HFFc6 (cell line): ENCODE data around the gene BACH2. TPM values are rescaled to one million over a fixed set of nuclear protein-coding genes. Genes with fewer than 3 reads are reported as not detected.
A peak's percentile ranks its signal among the peaks of the same experiment; 100 is the strongest.

Source experiments
- DNase-seq: peaks from one replicate; pipeline ENCODE4 v3.0.0-alpha.2; 2018
- H3K27ac Mint-ChIP-seq: 2 replicates; pipeline ENCODE4 v1.8.0; 2020; ENCODE audit warnings: mild to moderate bottlenecking, mixed read lengths
- H3K27me3 Mint-ChIP-seq: 2 replicates; pipeline ENCODE4 v1.8.0; 2021; ENCODE audit warnings: mild to moderate bottlenecking, moderate library complexity, mixed read lengths; ENCODE audit not compliant: insufficient read depth
- H3K36me3 Mint-ChIP-seq: 2 replicates; pipeline ENCODE4 v1.8.0; 2021; ENCODE audit warnings: low read depth, mixed read lengths
- H3K4me1 Mint-ChIP-seq: 2 replicates; pipeline ENCODE4 v1.8.0; 2020; ENCODE audit warnings: low read depth, mixed read lengths
- H3K4me3 Mint-ChIP-seq: 2 replicates; pipeline ENCODE4 v1.8.0; 2020; ENCODE audit warnings: mild to moderate bottlenecking, moderate library complexity, mixed read lengths
- H3K9me3 Mint-ChIP-seq: 2 replicates; pipeline ENCODE4 v1.8.0; 2020; ENCODE audit warnings: mild to moderate bottlenecking, mixed read lengths
- CTCF ChIP-seq: fragments of 200-600 bp; sonication (generic); IDR thresholded peaks from 2 replicates; pipeline ENCODE4 v1.5.0; 2021; ENCODE audit warnings: antibody characterized with exemption, mild to moderate bottlenecking
- total RNA-seq, 6 experiments: library from RNA; stranded (reverse); fragmentation: NEBNext Ultra II Directional; extraction: Animal tissue kit (Norgen Biotek cat#: 25700); gene quantifications; 2 replicates in 1 of 6; 3 replicates in 5 of 6; pipeline ENCODE4 v1.2.3, GENCODE V29; 2021

Gene BACH2
- total RNA-seq, 6 experiments from 2014 or later, result not detected

DNA sequence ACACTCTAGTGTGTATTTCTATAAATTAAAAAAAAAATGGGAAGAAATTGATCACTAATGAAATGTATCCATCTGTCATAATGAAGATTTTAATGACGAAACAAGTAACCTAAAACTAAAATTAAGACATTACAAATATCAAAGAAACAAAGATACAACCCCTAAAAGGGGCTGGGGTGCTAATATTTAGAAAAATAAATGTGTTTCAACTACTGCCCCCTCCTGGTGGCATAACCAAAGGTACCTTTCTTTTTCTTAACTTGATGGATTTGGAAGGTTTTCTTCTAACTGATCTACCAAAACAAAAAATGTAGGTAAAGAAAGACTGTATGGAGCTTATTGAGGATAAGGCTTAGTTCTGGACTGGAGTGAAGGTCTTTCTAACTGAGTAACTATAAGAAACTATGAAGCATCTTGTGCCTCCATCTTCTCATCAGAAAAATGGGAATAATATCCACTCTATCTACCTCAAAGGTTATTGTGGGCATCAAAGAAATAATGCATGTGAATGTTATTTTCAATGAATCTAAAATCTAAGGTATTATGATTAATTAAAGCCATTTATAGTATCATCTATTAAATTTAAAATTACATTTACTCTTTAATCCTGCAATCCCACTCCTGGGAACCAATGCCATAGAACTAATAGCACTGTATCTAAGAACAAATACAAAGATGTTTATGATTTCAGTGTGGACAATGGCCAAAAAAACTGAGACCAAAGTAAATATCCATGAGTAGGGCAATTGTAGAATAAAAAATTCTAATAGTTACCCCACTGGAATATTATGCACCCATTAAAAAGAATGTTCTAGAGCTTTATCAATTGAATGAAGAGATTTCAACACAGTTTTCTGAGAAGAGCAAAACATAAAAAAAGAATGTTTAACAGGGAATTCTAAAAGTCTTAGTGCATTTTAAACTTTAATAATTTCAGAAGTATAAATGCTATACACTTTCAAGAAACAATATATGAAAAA lies 117.2 kb downstream of the BACH2 start:
- no peak for DNase-seq
- Mint-ChIP-seq H3K27me3 (peaks cover 8% of the 10 kb centered on the region; the same call in 1 of the 2 replicates), H3K9me3 (no peaks in the 10 kb centered on the region), H3K4me3 (no peak overlapping the region), H3K36me3 (no peaks in the 10 kb centered on the region), H3K27ac (no peak overlapping the region), H3K4me1 (no peaks in the 10 kb centered on the region)
- peak; percentile 82 for TF ChIP-seq CTCF

DNA sequence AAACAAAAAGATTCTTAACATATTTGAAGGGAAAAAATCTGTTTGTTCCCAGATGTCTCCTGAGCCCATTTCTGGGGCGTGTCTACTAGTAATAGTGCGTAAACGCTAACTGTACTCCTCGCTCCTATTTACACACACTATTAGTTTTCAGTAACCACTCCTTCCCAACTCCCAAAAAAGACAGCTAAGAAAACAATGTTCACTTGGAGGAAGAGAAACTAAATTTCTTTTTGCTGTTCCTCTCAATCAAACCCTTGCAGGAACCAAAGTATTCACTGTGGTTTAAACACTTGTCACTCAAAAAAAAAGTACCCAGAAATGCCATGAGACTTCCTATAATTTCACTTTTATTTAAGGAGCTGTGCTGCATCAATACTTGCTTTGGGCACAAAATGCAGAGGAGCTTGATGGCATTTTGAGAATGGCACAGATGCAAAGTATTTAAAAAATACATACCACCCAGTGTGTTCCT lies 118.2 kb downstream of the BACH2 start:
- TF ChIP-seq CTCF, result no peak
- Mint-ChIP-seq H3K4me1 (no peaks in the 10 kb centered on the region), H3K27me3 (peaks cover 8% of the 10 kb centered on the region; the same call in 1 of the 2 replicates), H3K27ac (no peak overlapping the region), H3K4me3 (no peak overlapping the region), H3K9me3 (no peaks in the 10 kb centered on the region), H3K36me3 (no peaks in the 10 kb centered on the region)
- no peak for DNase-seq

DNA sequence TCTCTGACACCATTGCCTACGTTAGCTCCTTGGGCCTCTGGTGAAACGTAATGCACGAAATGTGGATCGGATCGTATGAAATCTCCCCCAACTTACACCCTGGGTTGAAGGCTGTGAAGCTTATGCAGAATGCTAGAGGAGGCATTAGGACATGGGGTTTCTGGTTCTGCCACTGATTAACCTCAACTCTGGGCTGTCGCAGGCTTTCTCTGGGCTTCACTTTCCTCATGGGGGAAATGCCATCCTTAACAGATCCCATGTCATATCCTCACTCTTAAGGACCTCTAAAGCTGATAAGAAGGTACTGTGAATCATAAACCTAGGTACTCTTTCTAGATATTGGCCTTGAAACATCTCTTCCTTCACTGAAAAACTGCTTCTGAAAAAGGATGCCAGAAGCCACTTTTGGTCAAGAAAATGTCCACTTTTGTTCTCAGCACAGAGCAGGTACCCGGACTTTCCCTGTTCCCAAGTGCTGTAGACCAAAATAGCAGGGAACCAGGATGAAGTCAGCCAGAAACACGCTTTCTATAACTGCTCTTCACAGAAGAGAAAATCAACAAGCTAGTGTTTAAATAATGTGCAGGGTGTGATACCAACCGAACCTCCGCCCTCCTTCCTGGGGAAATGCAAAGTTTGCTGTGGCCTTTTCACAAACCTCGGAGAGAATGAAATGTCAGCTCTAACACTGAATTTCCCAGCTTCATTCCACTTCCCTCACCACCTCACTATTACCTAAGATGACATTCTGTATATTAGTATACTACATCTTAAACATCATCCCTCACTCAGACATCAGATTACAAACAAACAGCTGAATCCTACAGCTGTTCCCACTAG lies 118.9 kb downstream of the BACH2 start:
- no peaks in the 10 kb centered on the region for H3K9me3 Mint-ChIP-seq

GRCh38 chr6:90175627-90176538 lies 120.8 kb downstream of the BACH2 start:
- DNase-seq, result no peak
- H3K36me3 Mint-ChIP-seq, result no peaks in the 10 kb centered on the region
- H3K27ac Mint-ChIP-seq, result no peak overlapping the region
- TF ChIP-seq CTCF, result no peak
- H3K9me3 Mint-ChIP-seq, result no peaks in the 10 kb centered on the region
- peaks cover 6% of the 10 kb centered on the region; the same call in 1 of the 2 replicates for H3K27me3 Mint-ChIP-seq
- H3K4me1 Mint-ChIP-seq, result no peaks in the 10 kb centered on the region
- H3K4me3 Mint-ChIP-seq, result no peak overlapping the region

More for the DNA sequence above, 118.9 kb downstream of the BACH2 start:
- Mint-ChIP-seq H3K4me1 (no peaks in the 10 kb centered on the region), H3K27ac (no peak overlapping the region), H3K27me3 (peaks cover 8% of the 10 kb centered on the region; the same call in 1 of the 2 replicates), H3K36me3 (no peaks in the 10 kb centered on the region), H3K4me3 (no peak overlapping the region)
- no peak for DNase-seq
- TF ChIP-seq CTCF, result no peak
